Measurements from ENCODE around the gene CHST3.

The CHST3 gene

GRCh38 chr10:72015841-72016240 lies 51.6 kb downstream of the CHST3 start:
- H3K9me3 ChIP-seq, result no peaks in the 10 kb centered on the region
- H3K4me1 ChIP-seq, result peaks cover 25% of the 10 kb centered on the region
- no peak overlapping the region for H3K4me3 ChIP-seq (ENCODE audit: low read depth, low read length)
- DNase-seq, result no peak
- H3K27me3 ChIP-seq, result no peaks in the 10 kb centered on the region
- H3K36me3 ChIP-seq, result no peaks in the 10 kb centered on the region
- no peak for TF ChIP-seq CTCF (IDR thresholded peaks at IDR 0.05; ENCODE audit: low read depth, low read length)

- TF ChIP-seq CTCF (IDR thresholded peaks at IDR 0.05; ENCODE audit: low read depth, low read length), result no peak
- DNase-seq, result no peak
- Histone ChIP-seq H3K9me3 (no peaks in the 10 kb centered on the region), H3K4me3 (ENCODE audit: low read depth, low read length) (no peak overlapping the region), H3K4me1 (peaks cover 24% of the 10 kb centered on the region), H3K36me3 (no peaks in the 10 kb centered on the region), H3K27me3 (no peaks in the 10 kb centered on the region)
Measured at GRCh38 chr10:72016608-72017300, 52.6 kb downstream of the CHST3 start.

GRCh38 chr10:72019085-72019876 lies 55.1 kb downstream of the CHST3 start:
- no peak for TF ChIP-seq CTCF (IDR thresholded peaks at IDR 0.05; ENCODE audit: low read depth, low read length)
- Histone ChIP-seq H3K9me3 (no peaks in the 10 kb centered on the region), H3K36me3 (no peaks in the 10 kb centered on the region), H3K4me3 (ENCODE audit: low read depth, low read length) (no peak overlapping the region), H3K4me1 (peaks cover 5% of the 10 kb centered on the region; the same call in 1 of the 2 replicates), H3K27me3 (no peaks in the 10 kb centered on the region)
- DNase-seq, result no peak

GRCh38 chr10:72020914-72021809 lies 57.0 kb downstream of the CHST3 start:
- Histone ChIP-seq H3K9me3 (no peaks in the 10 kb centered on the region), H3K4me1 (no peaks in the 10 kb centered on the region), H3K27me3 (no peaks in the 10 kb centered on the region)

GRCh38 chr10:72022228-72022627 lies 58.0 kb downstream of the CHST3 start:
- Histone ChIP-seq H3K36me3 (no peaks in the 10 kb centered on the region), H3K4me3 (ENCODE audit: low read depth, low read length) (no peak overlapping the region), H3K4me1 (no peaks in the 10 kb centered on the region), H3K27me3 (no peaks in the 10 kb centered on the region), H3K9me3 (no peaks in the 10 kb centered on the region)
- no peak for TF ChIP-seq CTCF (IDR thresholded peaks at IDR 0.05; ENCODE audit: low read depth, low read length)
- no peak for DNase-seq

More at GRCh38 chr10:72020914-72021809, 57.0 kb downstream of the CHST3 start:
- Histone ChIP-seq H3K4me3 (ENCODE audit: low read depth, low read length) (no peak overlapping the region), H3K36me3 (no peaks in the 10 kb centered on the region)
- no peak for TF ChIP-seq CTCF (IDR thresholded peaks at IDR 0.05; ENCODE audit: low read depth, low read length)
- DNase-seq, result no peak
